Measurements from ENCODE around the gene KRT12. TPM values are rescaled to one million over a fixed set of nuclear protein-coding genes. Genes with fewer than 3 reads are reported as not detected.

Gene KRT12
- total RNA-seq, 3 donors from 2014 or later (not counting 1 experiment from before 2014, with no cell fraction given): not detected

DNA sequence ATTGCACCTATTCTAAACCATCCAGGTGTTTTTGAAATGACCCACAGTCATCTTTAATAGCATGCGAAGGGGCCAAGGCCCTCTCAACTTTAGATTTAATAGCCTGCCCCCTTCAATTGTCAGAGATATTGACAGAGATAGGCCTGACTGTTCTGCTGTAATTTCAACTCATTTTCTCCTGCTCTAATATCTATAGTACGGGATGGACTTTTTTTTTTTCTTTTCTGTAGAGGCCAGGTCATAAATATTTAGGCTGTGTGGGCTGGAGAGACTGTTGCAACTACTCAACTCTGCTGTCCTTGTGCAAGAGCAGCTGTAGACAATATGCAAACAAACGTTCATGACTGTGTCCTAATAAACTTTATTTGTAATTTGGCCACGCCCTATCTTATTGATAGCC lies 42.7 kb upstream of the KRT12 start:
- Mint-ChIP-seq H3K4me3 (no peak overlapping the region), H3K4me1 (no peaks in the 10 kb centered on the region), H3K27ac (no peak overlapping the region), H3K27me3 (ENCODE audit: low read depth in 2 of 2) (peaks cover 32 to 58% of the 10 kb centered on the region in 2 donors), H3K9me3 (no peaks in the 10 kb centered on the region), H3K36me3 (no peaks in the 10 kb centered on the region)
- H3K4me3 ChIP-seq (ENCODE audit: low read length): no peak overlapping the region
- TF ChIP-seq, protein P1, sequence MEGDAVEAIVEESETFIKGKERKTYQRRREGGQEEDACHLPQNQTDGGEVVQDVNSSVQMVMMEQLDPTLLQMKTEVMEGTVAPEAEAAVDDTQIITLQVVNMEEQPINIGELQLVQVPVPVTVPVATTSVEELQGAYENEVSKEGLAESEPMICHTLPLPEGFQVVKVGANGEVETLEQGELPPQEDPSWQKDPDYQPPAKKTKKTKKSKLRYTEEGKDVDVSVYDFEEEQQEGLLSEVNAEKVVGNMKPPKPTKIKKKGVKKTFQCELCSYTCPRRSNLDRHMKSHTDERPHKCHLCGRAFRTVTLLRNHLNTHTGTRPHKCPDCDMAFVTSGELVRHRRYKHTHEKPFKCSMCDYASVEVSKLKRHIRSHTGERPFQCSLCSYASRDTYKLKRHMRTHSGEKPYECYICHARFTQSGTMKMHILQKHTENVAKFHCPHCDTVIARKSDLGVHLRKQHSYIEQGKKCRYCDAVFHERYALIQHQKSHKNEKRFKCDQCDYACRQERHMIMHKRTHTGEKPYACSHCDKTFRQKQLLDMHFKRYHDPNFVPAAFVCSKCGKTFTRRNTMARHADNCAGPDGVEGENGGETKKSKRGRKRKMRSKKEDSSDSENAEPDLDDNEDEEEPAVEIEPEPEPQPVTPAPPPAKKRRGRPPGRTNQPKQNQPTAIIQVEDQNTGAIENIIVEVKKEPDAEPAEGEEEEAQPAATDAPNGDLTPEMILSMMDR (IDR thresholded peaks at IDR 0.05): no peak
- no peaks in the 10 kb centered on the region for H3K9me3 ChIP-seq (ENCODE audit: control insufficient read depth, insufficient read depth, low read length)
- H3K27me3 ChIP-seq (ENCODE audit: control insufficient read depth, insufficient read depth, low read length): peaks cover 12% of the 10 kb centered on the region
- intact Hi-C loops (cut with micrococcal nuclease): loop anchor here (1.0 to 10.0 kb wide), 4 partner anchors 415 to 757 kb away; no protein-coding TSS in a partner anchor
- H3K4me1 ChIP-seq (ENCODE audit: control insufficient read depth, insufficient read depth, low read length): no peaks in the 10 kb centered on the region
- no peak for DNase-seq
- WGBS (ENCODE audit: insufficient coverage): 75% methylated on average over 3 of the region's 4 CpGs
- H3K27ac ChIP-seq (ENCODE audit: low read length): no peak overlapping the region
- H3K36me3 ChIP-seq (ENCODE audit: control insufficient read depth, insufficient read depth, low read length): no peaks in the 10 kb centered on the region
- ATAC-seq: no peak

DNA sequence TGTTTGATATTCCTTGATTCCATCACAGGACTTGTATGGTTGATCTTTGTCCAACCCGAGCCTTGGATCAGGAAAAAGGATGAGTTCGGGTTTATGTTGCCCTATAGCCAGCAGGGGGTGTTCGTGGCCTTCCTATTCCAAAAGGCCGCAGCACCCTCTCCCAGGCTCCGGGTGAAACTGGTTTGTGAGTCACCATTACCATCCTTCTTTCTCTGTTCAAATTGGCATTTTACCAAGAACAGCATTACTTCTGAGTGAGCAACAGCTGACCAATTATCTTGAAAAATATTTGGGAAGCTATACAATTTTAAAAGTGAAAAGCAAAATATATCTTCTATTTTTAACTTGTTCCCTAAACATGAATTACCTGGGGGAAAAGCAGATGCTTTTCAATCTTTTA lies 42.3 kb upstream of the KRT12 start:
- Mint-ChIP-seq H3K4me1 (no peaks in the 10 kb centered on the region), H3K9me3 (no peaks in the 10 kb centered on the region), H3K4me3 (no peak overlapping the region), H3K27me3 (ENCODE audit: low read depth in 2 of 2) (peaks cover 34 to 60% of the 10 kb centered on the region in 2 donors), H3K36me3 (no peaks in the 10 kb centered on the region), H3K27ac (no peak overlapping the region)
- H3K27me3 ChIP-seq (ENCODE audit: control insufficient read depth, insufficient read depth, low read length): peaks cover 12% of the 10 kb centered on the region
- TF ChIP-seq, protein P1 (IDR thresholded peaks at IDR 0.05): peak; percentile 57
- whole genome bisulfite sequencing (ENCODE audit: insufficient coverage): 3% methylated on average over 5 of the region's 5 CpGs
- H3K9me3 ChIP-seq (ENCODE audit: control insufficient read depth, insufficient read depth, low read length): no peaks in the 10 kb centered on the region
- ATAC-seq (peak; percentile 63 to 81 (median 72)), DNase-seq (peak; percentile 23 to 84)
- intact Hi-C loops (cut with micrococcal nuclease): loop anchor here (1.0 to 10.0 kb wide), 4 partner anchors 415 to 757 kb away; no protein-coding TSS in a partner anchor
- H3K36me3 ChIP-seq (ENCODE audit: control insufficient read depth, insufficient read depth, low read length): no peaks in the 10 kb centered on the region
- H3K4me1 ChIP-seq (ENCODE audit: control insufficient read depth, insufficient read depth, low read length): no peaks in the 10 kb centered on the region
- H3K4me3 ChIP-seq (ENCODE audit: low read length): no peak overlapping the region
- H3K27ac ChIP-seq (ENCODE audit: low read length): no peak overlapping the region

DNA sequence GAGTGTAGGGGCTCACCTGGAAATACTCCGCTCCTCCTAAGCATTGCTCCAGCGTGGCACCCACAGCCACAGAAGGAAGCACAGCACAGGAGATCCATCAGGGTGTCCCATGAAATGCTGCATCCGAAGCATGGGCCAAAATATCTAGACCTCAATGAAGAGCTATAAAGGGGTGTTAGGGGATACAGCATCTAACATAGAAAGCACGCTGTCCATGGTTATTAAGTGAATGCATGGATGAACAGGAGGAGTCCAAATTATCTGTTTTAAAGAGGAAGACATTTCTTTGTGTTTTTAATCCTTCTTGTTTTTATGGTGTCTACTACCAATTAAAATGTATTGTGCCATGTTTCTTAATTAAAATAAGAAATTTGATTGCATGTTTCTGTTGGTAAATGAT lies 39.6 kb upstream of the KRT12 start:
- no peaks in the 10 kb centered on the region for H3K4me1 Mint-ChIP-seq
- no peak overlapping the region for H3K27ac Mint-ChIP-seq
- H3K4me3 Mint-ChIP-seq: no peak overlapping the region
- TF ChIP-seq, protein P1 (IDR thresholded peaks at IDR 0.05): no peak
- H3K9me3 ChIP-seq (ENCODE audit: control insufficient read depth, insufficient read depth, low read length): no peaks in the 10 kb centered on the region
- DNase-seq: no peak
- H3K27ac ChIP-seq (ENCODE audit: low read length): no peak overlapping the region
- H3K4me3 ChIP-seq (ENCODE audit: low read length): no peak overlapping the region
- no peaks in the 10 kb centered on the region for H3K36me3 Mint-ChIP-seq
- intact Hi-C loops (cut with micrococcal nuclease): loop anchor here (5.0 to 10.0 kb wide), 2 partner anchors 418 to 641 kb away; no protein-coding TSS in a partner anchor
- peaks cover 12% of the 10 kb centered on the region for H3K27me3 ChIP-seq (ENCODE audit: control insufficient read depth, insufficient read depth, low read length)
- ATAC-seq: no peak
- peaks cover 28 to 55% of the 10 kb centered on the region in 2 donors for H3K27me3 Mint-ChIP-seq (ENCODE audit: low read depth in 2 of 2)
- WGBS (ENCODE audit: insufficient coverage): 95% methylated on average over 4 of the region's 4 CpGs
- no peaks in the 10 kb centered on the region for H3K4me1 ChIP-seq (ENCODE audit: control insufficient read depth, insufficient read depth, low read length)
- no peaks in the 10 kb centered on the region for H3K9me3 Mint-ChIP-seq
- no peaks in the 10 kb centered on the region for H3K36me3 ChIP-seq (ENCODE audit: control insufficient read depth, insufficient read depth, low read length)

DNA sequence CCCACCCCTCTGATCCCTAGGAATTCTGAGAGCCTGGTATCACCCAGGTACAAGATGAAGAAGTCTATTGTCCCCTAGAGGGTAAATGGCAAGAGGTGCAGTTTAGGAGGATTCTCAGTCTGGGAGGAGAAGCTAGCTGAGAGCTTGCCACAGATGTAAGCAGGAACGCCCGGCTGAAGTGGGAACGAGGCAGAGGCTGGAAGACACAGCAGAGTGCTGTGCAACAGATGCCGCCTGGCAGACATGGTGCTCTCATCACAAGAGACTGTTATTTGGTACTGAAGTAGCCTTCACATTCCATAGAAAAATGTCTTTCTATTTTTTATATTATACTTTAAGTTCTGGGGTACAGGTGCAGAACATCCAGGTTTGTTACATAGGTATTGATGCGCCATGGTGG lies 38.3 kb upstream of the KRT12 start:
- intact Hi-C loops (cut with micrococcal nuclease): loop anchor here (5.0 to 10.0 kb wide), 2 partner anchors 419 to 642 kb away; no protein-coding TSS in a partner anchor
- Histone ChIP-seq H3K27ac (ENCODE audit: low read length) (no peak overlapping the region), H3K4me1 (ENCODE audit: control insufficient read depth, insufficient read depth, low read length) (no peaks in the 10 kb centered on the region), H3K27me3 (ENCODE audit: control insufficient read depth, insufficient read depth, low read length) (peaks cover 12% of the 10 kb centered on the region), H3K36me3 (ENCODE audit: control insufficient read depth, insufficient read depth, low read length) (no peaks in the 10 kb centered on the region), H3K9me3 (ENCODE audit: control insufficient read depth, insufficient read depth, low read length) (no peaks in the 10 kb centered on the region), H3K4me3 (ENCODE audit: low read length) (no peak overlapping the region)
- no peak overlapping the region for H3K4me3 Mint-ChIP-seq
- H3K36me3 Mint-ChIP-seq: no peaks in the 10 kb centered on the region
- no peaks in the 10 kb centered on the region for H3K4me1 Mint-ChIP-seq
- DNase-seq (no peak), ATAC-seq (no peak)
- TF ChIP-seq, protein P1 (IDR thresholded peaks at IDR 0.05): no peak
- H3K27ac Mint-ChIP-seq: no peak overlapping the region
- WGBS (ENCODE audit: insufficient coverage): 96% methylated on average over 5 of the region's 5 CpGs
- H3K9me3 Mint-ChIP-seq: no peaks in the 10 kb centered on the region
- H3K27me3 Mint-ChIP-seq (ENCODE audit: low read depth in 2 of 2): peaks cover 25 to 55% of the 10 kb centered on the region in 2 donors

All from natural killer cell (primary cell).